CD8-positive, alpha-beta memory T cell (primary cell): ENCODE data around the gene DPF1. TPM values are rescaled to one million over a fixed set of nuclear protein-coding genes. Genes with fewer than 3 reads are reported as not detected.

ENCODE experiments used
- CTCF ChIA-PET: fragments of 350-600 bp; sonication (Branson Sonifier 250); formaldehyde crosslinking; loops from one replicate; lab custom pipeline; 2021; ENCODE audit warnings: antibody characterized with exemption; lab: Charles Lee
- POLR2A ChIA-PET: fragments of 350-600 bp; sonication (Branson Sonifier 250); formaldehyde crosslinking; loops from one replicate; lab custom pipeline; 2021; ENCODE audit warnings: antibody characterized with exemption; lab: Charles Lee
- DNase-seq, 5 donors: peaks; one replicate each; pipeline versions ENCODE4 v3.0.0 to v3.0.0-alpha.2; 2020 to 2022; ENCODE audit warnings: mixed read lengths in 1 of 5
- H3K27ac ChIP-seq: one replicate; pipeline ENCODE4 v1.7.0; 2013; ENCODE audit warnings: low read depth, mild to moderate bottlenecking, low read length, moderate library complexity
- H3K27me3 ChIP-seq: 2 replicates; pipeline ENCODE4 v1.7.0; 2013; ENCODE audit warnings: low read length, mild to moderate bottlenecking; ENCODE audit not compliant: insufficient read depth, poor library complexity, severe bottlenecking
- H3K36me3 ChIP-seq: 2 replicates; pipeline ENCODE4 v1.7.0; 2013; ENCODE audit warnings: mild to moderate bottlenecking, low read length, moderate library complexity; ENCODE audit not compliant: insufficient read depth
- H3K4me1 ChIP-seq: 2 replicates; pipeline ENCODE4 v1.7.0; 2013; ENCODE audit warnings: mild to moderate bottlenecking, low read length, moderate library complexity; ENCODE audit not compliant: insufficient read depth
- H3K4me3 ChIP-seq: 2 replicates; pipeline ENCODE4 v1.7.0; 2013; ENCODE audit warnings: mild to moderate bottlenecking, low read length
- H3K9me3 ChIP-seq: 2 replicates; pipeline ENCODE4 v1.7.0; 2013; ENCODE audit warnings: mild to moderate bottlenecking, low read length
- H3K27ac Mint-ChIP-seq, 8 donors: one replicate each; pipeline ENCODE4 v1.8.0; 2020 to 2021; ENCODE audit warnings: mixed read lengths in 8 of 8, mild to moderate bottlenecking in 6 of 8, inconsistent platforms in 3 of 8, moderate library complexity in 3 of 8
- H3K27me3 Mint-ChIP-seq, 2 donors: one replicate each; pipeline ENCODE4 v1.8.0; 2020 to 2021; ENCODE audit warnings: mixed read lengths in 2 of 2, mild to moderate bottlenecking in 1 of 2, moderate library complexity in 1 of 2
- H3K36me3 Mint-ChIP-seq, 3 donors: one replicate each; pipeline ENCODE4 v1.8.0; 2020 to 2021; ENCODE audit warnings: mixed read lengths in 3 of 3, inconsistent platforms in 1 of 3, mild to moderate bottlenecking in 1 of 3
- H3K4me1 Mint-ChIP-seq, 3 donors: one replicate each; pipeline ENCODE4 v1.8.0; 2020 to 2021; ENCODE audit warnings: mixed read lengths in 3 of 3, inconsistent platforms in 1 of 3, mild to moderate bottlenecking in 1 of 3
- H3K4me3 Mint-ChIP-seq, 7 donors: one replicate each; pipeline ENCODE4 v1.8.0; 2020 to 2021; ENCODE audit warnings: mixed read lengths in 7 of 7, mild to moderate bottlenecking in 6 of 7, moderate library complexity in 4 of 7, inconsistent platforms in 2 of 7
- H3K9me3 Mint-ChIP-seq, 5 donors: one replicate each; pipeline ENCODE4 v1.8.0; 2020 to 2022; ENCODE audit warnings: mixed read lengths in 5 of 5, mild to moderate bottlenecking in 3 of 5, moderate library complexity in 2 of 5, inconsistent platforms in 1 of 5
- polyA plus RNA-seq: library from polyadenylated mRNA; unstranded; fragments of 300-500 nt; fragmentation: Illumina TruSeq; gene quantifications from one replicate; pipeline ENCODE4 v1.2.3, GENCODE V29; 2021
- total RNA-seq, 2 experiments: library from RNA; stranded (reverse); gene quantifications; one replicate each; pipeline ENCODE4 v1.2.3, GENCODE V29; 2021

The DPF1 gene
- total and polyA plus RNA-seq, 3 experiments from 2014 or later, result 0.78 to 1.1 TPM; not detected in 1

DNA sequence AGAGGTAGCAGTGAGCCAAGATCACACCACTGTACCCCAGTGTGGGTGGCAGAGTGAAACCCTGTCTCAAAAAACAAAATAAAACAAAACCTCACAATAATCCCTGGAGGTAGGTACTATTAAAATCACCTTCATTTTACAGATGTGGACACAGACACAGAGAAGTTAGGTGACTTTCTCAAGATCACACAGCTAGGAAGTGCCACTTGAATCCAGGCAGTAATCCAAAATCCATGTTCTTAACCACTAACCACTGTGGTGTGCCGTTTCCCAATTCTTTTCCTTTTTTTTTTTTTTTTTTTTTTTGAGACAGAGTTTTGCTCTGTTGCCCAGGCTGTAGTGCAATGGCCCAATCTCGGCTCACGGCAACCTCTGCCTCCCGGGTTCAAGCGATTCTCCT, 23.1 kb upstream of the DPF1 start:
- CTCF ChIA-PET, result interaction anchor here (0.7 to 0.9 kb wide), 2 partner anchors 48 to 127 kb away, joined by 3 to 4 read pairs; partner anchors contain the start of gene PSMD8
- H3K9me3 ChIP-seq, result no peaks in the 10 kb centered on the region

DNA sequence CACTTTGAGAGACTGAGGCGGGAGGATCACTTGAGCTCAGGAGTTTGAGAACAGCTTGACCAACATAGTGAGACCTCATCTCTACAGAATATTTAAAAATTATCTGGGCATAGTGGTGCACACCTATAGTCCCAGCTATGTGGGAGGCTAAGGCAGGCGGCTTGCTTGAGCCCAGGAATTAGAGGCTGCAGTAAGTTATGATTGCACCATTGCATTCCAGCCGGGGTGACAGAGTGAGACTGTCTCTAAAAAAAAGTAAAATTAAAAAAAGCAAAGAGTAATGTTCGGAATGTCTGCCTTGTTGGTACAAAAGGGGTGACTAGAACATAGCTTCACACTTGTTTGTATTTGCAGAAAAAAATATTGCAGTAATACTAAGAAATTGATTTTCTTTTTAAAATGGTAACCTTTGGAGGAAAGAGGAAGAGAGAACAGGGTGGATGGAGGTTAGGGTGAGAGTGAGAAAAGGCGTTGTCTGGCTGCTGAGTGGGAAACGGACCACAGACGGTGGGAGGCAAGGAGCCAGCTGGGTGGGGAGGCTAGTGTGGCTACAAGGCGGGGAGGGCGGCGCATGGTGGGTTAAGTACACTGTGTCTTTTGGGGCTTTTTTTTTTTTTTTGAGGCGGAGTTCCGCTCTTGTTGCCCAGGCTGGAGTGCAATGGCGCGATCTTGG, 21.9 kb upstream of the DPF1 start:
- ChIA-PET CTCF (interaction anchor here (0.9 to 2.0 kb wide), 4 partner anchors 11 to 343 kb away, joined by 3 to 5 read pairs (median 4); partner anchors contain the start of genes CATSPERG and PSMD8), POLR2A (no interaction called here)
- Histone ChIP-seq H3K4me1 (no peaks in the 10 kb centered on the region), H3K4me3 (no peak overlapping the region), H3K36me3 (no peaks in the 10 kb centered on the region), H3K9me3 (no peaks in the 10 kb centered on the region), H3K27me3 (no peaks in the 10 kb centered on the region), H3K27ac (no peak overlapping the region)
- no peaks in the 10 kb centered on the region for H3K36me3 Mint-ChIP-seq
- H3K4me1 Mint-ChIP-seq, result peaks cover 2 to 5% (median 4%) of the 10 kb centered on the region in 3 donors
- H3K9me3 Mint-ChIP-seq, result no peaks in the 10 kb centered on the region
- H3K27me3 Mint-ChIP-seq, result peaks cover 3 to 10% of the 10 kb centered on the region in 2 donors
- no peak for DNase-seq
- no peak overlapping the region for H3K4me3 Mint-ChIP-seq
- H3K27ac Mint-ChIP-seq, result no peak overlapping the region

More for the DNA sequence above, 23.1 kb upstream of the DPF1 start:
- H3K36me3 Mint-ChIP-seq, result no peaks in the 10 kb centered on the region
- H3K4me1 Mint-ChIP-seq, result peaks cover 2 to 5% (median 4%) of the 10 kb centered on the region in 3 donors
- Histone ChIP-seq H3K36me3 (no peaks in the 10 kb centered on the region), H3K27me3 (no peaks in the 10 kb centered on the region), H3K4me3 (no peak overlapping the region), H3K4me1 (no peaks in the 10 kb centered on the region), H3K27ac (no peak overlapping the region)
- H3K27ac Mint-ChIP-seq, result no peak overlapping the region
- no peak overlapping the region for H3K4me3 Mint-ChIP-seq
- no peaks in the 10 kb centered on the region for H3K9me3 Mint-ChIP-seq
- POLR2A ChIA-PET, result no interaction called here
- H3K27me3 Mint-ChIP-seq, result peaks cover 4 to 13% of the 10 kb centered on the region in 2 donors
- DNase-seq, result no peak

DNA sequence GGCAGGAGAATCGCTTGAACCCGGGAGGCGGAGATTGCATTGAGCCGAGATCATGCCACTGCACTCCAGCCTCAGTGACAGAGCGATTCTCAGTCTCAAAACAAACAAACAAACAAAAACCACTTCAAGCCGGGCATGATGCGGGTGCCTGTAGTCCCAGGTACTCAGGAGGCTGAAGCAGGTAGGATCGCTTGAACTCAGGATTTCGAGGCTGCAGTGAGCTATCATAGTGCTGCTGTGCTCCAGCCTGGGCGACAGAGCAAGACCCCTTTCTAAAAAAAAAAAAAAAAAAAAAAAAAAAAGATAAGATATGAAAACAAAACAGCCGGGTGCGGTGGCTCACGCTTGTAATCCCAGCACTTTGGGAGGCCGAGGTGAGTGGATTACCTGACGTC, 19.3 kb upstream of the DPF1 start:
- Mint-ChIP-seq H3K27me3 (peaks cover 3 to 15% of the 10 kb centered on the region in 2 donors), H3K4me3 (peak overlapping the region in 1 of 7 donors; percentile 73), H3K9me3 (no peaks in the 10 kb centered on the region), H3K27ac (no peak overlapping the region), H3K36me3 (no peaks in the 10 kb centered on the region), H3K4me1 (peaks cover 2 to 5% (median 4%) of the 10 kb centered on the region in 3 donors)
- no peaks in the 10 kb centered on the region for H3K9me3 ChIP-seq
- DNase-seq, result no peak
- H3K27me3 ChIP-seq, result no peaks in the 10 kb centered on the region
- CTCF ChIA-PET, result interaction anchor here (0.7 to 2.5 kb wide), 15 partner anchors 8 to 341 kb away, joined by 3 to 43 read pairs (median 4); partner anchors contain the start of genes CATSPERG, FAM98C, GGN and PSMD8
- no peaks in the 10 kb centered on the region for H3K4me1 ChIP-seq
- no peak overlapping the region for H3K27ac ChIP-seq
- H3K4me3 ChIP-seq, result no peak overlapping the region
- H3K36me3 ChIP-seq, result no peaks in the 10 kb centered on the region
- POLR2A ChIA-PET, result interaction anchor here (0.6 kb wide), 2 partner anchors 131 to 142 kb away, joined by 3 to 6 read pairs; partner anchors contain the start of gene PSMD8

DNA sequence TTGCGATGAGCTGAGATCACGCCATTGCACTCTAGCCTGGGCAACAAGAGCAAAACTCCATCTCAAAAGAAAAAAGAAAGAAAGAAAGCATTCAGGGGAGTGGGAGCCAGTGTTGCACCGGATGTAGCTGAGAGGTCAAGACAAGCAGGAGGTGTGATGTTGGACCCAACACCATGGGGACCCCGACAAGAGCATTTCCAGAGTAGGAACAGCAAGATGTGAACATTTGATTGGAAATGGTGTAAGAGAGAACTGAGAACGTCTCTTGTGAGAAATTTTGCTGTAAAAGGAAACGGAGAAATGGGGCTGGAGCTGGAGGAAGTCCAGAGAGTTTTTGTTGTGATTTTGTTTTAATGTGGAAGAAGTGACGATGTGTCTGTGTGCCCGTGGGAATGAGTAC, 15.8 kb upstream of the DPF1 start:
- Histone ChIP-seq H3K27ac (no peak overlapping the region), H3K9me3 (no peaks in the 10 kb centered on the region), H3K27me3 (no peaks in the 10 kb centered on the region), H3K36me3 (no peaks in the 10 kb centered on the region), H3K4me3 (no peak overlapping the region), H3K4me1 (no peaks in the 10 kb centered on the region)
- H3K4me3 Mint-ChIP-seq, result no peak overlapping the region
- H3K9me3 Mint-ChIP-seq, result no peaks in the 10 kb centered on the region
- no peak overlapping the region for H3K27ac Mint-ChIP-seq
- CTCF ChIA-PET, result interaction anchor here (0.8 kb wide), 1 partner anchor 96 kb away, joined by 3 read pairs; the partner anchor contains the start of gene CATSPERG
- POLR2A ChIA-PET, result no interaction called here
- no peak for DNase-seq
- H3K36me3 Mint-ChIP-seq, result no peaks in the 10 kb centered on the region
- peaks cover 8 to 24% of the 10 kb centered on the region in 2 donors for H3K27me3 Mint-ChIP-seq
- H3K4me1 Mint-ChIP-seq, result peaks cover 2 to 5% (median 4%) of the 10 kb centered on the region in 3 donors

DNA sequence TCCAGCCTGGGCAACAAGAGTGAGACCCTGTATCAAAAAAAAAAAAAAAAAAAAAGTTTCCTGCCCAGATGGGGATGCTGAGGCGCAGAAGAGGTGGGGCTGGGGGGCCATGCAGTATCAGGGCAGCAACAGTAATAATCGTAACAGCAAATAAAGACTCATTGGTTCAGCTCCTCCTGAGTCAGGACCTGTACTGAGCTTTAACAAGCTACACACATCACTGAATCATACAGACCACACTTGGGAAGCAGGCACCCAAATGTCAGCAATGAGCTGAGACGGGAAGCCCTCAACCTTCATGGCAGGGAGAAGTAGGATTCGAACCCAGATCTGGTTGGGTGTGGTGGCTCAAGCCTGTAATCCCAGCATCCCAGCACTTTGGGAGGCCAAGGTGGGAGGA, 10.6 kb upstream of the DPF1 start:
- no peaks in the 10 kb centered on the region for H3K36me3 Mint-ChIP-seq
- H3K27ac Mint-ChIP-seq, result no peak overlapping the region
- no peak overlapping the region for H3K4me3 ChIP-seq
- peaks cover 20 to 41% of the 10 kb centered on the region in 2 donors for H3K27me3 Mint-ChIP-seq
- DNase-seq, result no peak
- H3K4me1 ChIP-seq, result no peaks in the 10 kb centered on the region
- H3K27ac ChIP-seq, result no peak overlapping the region
- H3K27me3 ChIP-seq, result peaks cover 5% of the 10 kb centered on the region
- ChIA-PET CTCF (interaction anchor here (0.6 to 2.2 kb wide), 8 partner anchors 8 to 140 kb away, joined by 3 to 8 read pairs (median 4); partner anchors contain the start of genes CATSPERG and PSMD8), POLR2A (no interaction called here)
- H3K9me3 Mint-ChIP-seq, result no peaks in the 10 kb centered on the region
- H3K36me3 ChIP-seq, result no peaks in the 10 kb centered on the region
- H3K4me3 Mint-ChIP-seq, result no peak overlapping the region
- no peaks in the 10 kb centered on the region for H3K9me3 ChIP-seq
- H3K4me1 Mint-ChIP-seq, result peaks cover 3 to 5% (median 3%) of the 10 kb centered on the region in 3 donors

DNA sequence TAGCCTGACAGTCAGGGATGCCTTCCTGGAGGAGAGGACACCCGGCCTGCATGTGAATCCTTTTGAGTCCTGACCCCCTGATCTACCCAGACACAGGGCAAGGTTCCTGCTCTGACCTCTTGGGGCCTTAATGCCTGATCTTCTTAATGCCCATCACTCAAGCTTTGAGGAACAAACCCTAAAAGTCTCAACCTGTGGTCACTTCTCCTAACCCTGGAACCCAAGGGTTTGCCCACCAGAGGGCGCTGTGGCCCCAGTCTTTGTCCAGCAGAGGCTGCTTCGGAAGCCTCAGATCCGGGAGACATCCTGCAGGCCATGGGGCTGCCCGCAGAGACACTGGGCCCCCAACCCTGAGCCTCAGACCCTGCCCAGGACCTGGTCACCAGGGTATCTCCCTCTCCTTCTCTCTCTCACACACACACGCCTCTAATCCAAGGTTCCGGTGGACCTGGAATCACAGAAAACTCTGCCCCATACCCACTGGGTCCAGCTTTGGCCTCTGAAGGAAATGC, 9.8 kb upstream of the DPF1 start:
- H3K4me1 ChIP-seq, result peaks cover 4% of the 10 kb centered on the region
- H3K27ac ChIP-seq, result no peak overlapping the region
- peaks cover 23 to 41% of the 10 kb centered on the region in 2 donors for H3K27me3 Mint-ChIP-seq
- no peaks in the 10 kb centered on the region for H3K36me3 ChIP-seq
- H3K9me3 Mint-ChIP-seq, result no peaks in the 10 kb centered on the region
- ChIA-PET POLR2A (no interaction called here), CTCF (interaction anchor here (0.6 to 2.2 kb wide), 5 partner anchors 10 to 332 kb away, joined by 3 to 8 read pairs (median 4); partner anchors contain the start of genes CATSPERG and PSMD8)
- no peak overlapping the region for H3K4me3 ChIP-seq
- peaks cover 3 to 8% (median 5%) of the 10 kb centered on the region in 3 donors for H3K4me1 Mint-ChIP-seq
- H3K4me3 Mint-ChIP-seq, result no peak overlapping the region
- no peaks in the 10 kb centered on the region for H3K9me3 ChIP-seq
- DNase-seq, result peak; percentile 44 to 81 (median 64)
- no peaks in the 10 kb centered on the region for H3K36me3 Mint-ChIP-seq
- H3K27me3 ChIP-seq, result peaks cover 8% of the 10 kb centered on the region
- H3K27ac Mint-ChIP-seq, result no peak overlapping the region

DNA sequence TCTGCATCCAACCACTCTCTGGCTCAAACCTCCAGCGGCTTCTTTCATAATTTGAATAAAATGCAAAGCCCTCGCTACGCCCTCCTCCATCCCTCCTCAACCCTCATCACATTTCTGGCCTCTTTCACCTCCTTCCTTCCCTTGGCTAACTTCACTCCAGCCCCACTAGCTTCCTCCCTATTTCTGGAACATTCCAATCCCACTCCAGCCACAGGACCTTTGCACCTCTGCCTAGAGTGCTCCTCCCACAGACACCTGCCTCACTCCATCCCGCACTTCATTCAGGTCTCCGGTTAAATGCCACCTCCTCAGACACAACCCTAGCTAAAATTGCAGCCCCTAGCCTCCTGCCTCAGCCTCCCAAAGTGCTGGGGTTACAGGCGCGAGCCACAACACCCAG, 7.9 kb upstream of the DPF1 start:
- peaks cover 31 to 45% of the 10 kb centered on the region in 2 donors for H3K27me3 Mint-ChIP-seq
- Histone ChIP-seq H3K27me3 (peaks cover 22% of the 10 kb centered on the region), H3K9me3 (no peaks in the 10 kb centered on the region), H3K4me3 (no peak overlapping the region), H3K27ac (no peak overlapping the region), H3K4me1 (peaks cover 7% of the 10 kb centered on the region), H3K36me3 (no peaks in the 10 kb centered on the region)
- no peaks in the 10 kb centered on the region for H3K36me3 Mint-ChIP-seq
- H3K9me3 Mint-ChIP-seq, result no peaks in the 10 kb centered on the region
- H3K4me1 Mint-ChIP-seq, result peaks cover 3 to 19% (median 5%) of the 10 kb centered on the region in 3 donors
- H3K27ac Mint-ChIP-seq, result no peak overlapping the region
- DNase-seq, result no peak
- POLR2A ChIA-PET, result no interaction called here
- CTCF ChIA-PET, result no interaction called here
- H3K4me3 Mint-ChIP-seq, result no peak overlapping the region
